Activated T-cell treated with anti-CD3 and anti-CD28 coated beads, Interleukin-2, amount 50 U/mL, for 72 hours (primary cell): ENCODE results near the gene AQP10. TPM values are rescaled to one million over a fixed set of nuclear protein-coding genes. Genes with fewer than 3 reads are reported as not detected.
"Not testable (repeated sequence)": the region's sequence is repeated elsewhere in the genome, so short reads cannot be mapped to it uniquely, and the experiment has no call there.

Experiments used
- ATAC-seq, 2 donors: fragments of 150-1000 bp; cut with Tn5 transposase; replicated peaks in 1 of 2; 2 replicates each; pipeline ENCODE4 v1.10.0; 2021; ENCODE audit warnings: moderate library complexity in 2 of 2, mild to moderate bottlenecking in 1 of 2
- DNase-seq, 2 donors: peaks; one replicate each; pipeline ENCODE4 v3.0.0; 2021 to 2022; ENCODE audit warnings: mixed read lengths in 1 of 2
- H3K27ac Mint-ChIP-seq: one replicate; pipeline ENCODE4 v1.8.0; 2022; ENCODE audit warnings: mild to moderate bottlenecking, moderate library complexity, mixed read lengths
- H3K27me3 Mint-ChIP-seq: one replicate; pipeline ENCODE4 v1.8.0; 2022; ENCODE audit warnings: low read depth, mixed read lengths
- H3K36me3 Mint-ChIP-seq, 2 donors: one replicate each; pipeline ENCODE4 v1.8.0; 2022; ENCODE audit warnings: mixed read lengths in 2 of 2, mild to moderate bottlenecking in 1 of 2; ENCODE audit not compliant: insufficient read depth in 2 of 2
- H3K4me1 Mint-ChIP-seq: one replicate; pipeline ENCODE4 v1.8.0; 2022; ENCODE audit warnings: low read depth, mixed read lengths
- H3K4me3 Mint-ChIP-seq, 2 donors: one replicate each; pipeline ENCODE4 v1.8.0; 2022; ENCODE audit warnings: mild to moderate bottlenecking in 2 of 2, mixed read lengths in 2 of 2, moderate library complexity in 2 of 2
- H3K9me3 Mint-ChIP-seq, 2 donors: one replicate each; pipeline ENCODE4 v1.8.0; 2022; ENCODE audit warnings: mixed read lengths in 2 of 2
- total RNA-seq, 2 donors: library from RNA; stranded (reverse); gene quantifications; one replicate each; pipeline ENCODE4 v1.2.3, GENCODE V29; 2022

Gene AQP10, protein sequence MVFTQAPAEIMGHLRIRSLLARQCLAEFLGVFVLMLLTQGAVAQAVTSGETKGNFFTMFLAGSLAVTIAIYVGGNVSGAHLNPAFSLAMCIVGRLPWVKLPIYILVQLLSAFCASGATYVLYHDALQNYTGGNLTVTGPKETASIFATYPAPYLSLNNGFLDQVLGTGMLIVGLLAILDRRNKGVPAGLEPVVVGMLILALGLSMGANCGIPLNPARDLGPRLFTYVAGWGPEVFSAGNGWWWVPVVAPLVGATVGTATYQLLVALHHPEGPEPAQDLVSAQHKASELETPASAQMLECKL
- total RNA-seq, result not detected

DNA sequence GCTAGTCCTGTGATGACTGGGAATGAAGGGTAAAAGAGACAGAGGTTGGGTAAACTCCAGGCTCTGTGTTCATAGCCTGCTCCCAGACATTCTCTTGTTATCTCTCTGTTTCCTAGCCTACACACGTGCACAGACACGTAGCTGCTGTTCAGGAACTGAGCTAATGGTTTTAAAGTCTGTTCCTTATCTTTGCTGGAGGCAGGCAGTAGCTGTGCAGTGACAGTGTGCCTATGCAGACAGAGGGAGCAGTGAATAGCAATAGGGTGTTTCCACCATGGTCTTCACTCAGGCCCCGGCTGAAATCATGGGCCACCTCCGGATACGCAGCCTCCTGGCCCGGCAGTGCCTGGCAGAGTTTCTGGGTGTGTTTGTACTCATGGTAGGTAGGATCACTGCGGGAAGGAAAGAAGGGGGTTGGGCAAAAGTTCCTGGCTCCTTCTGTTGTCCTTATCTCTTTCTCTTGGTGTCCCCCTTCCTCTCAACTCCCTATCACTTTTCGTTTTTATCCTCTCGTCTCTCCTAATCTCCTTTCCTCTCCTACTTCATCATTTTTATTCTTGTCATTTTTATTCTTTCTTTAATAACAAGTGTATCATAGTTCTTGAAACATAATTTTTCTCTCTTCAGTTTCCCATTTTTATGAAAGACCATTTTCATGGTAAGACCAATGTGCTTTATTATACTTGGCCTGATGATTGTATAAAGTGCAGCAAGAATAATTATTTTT lies at the start of gene AQP10:
TSS of gene AQP10 (plus strand) at position 212 of the 727 bp plus-strand sequence. CDS start at position 275, 63 bp downstream.
- no peak within 1 kb of the TSS for H3K4me3 Mint-ChIP-seq
- no peak for ATAC-seq

GRCh38 chr1:154272217-154272998 lies 48.5 kb upstream of the AQP10 start, which contains the start of gene HAX1:
Gene HAX1 (plus strand): TSS chr1:154272629. CDS start chr1:154272724, 95 bp downstream.
- Mint-ChIP-seq H3K4me3 (peak within 1 kb of the TSS; percentile 99 to 100), H3K27ac (peak within 1 kb of the TSS; percentile 99), H3K9me3 (no peaks in the 10 kb centered on the region), H3K4me1 (peaks cover 56% of the 10 kb centered on the region), H3K36me3 (peaks cover 24 to 41% of the 10 kb centered on the region in 2 donors), H3K27me3 (no peaks in the 10 kb centered on the region)
- DNase-seq, result peak; percentile 95 to 96
- ATAC-seq, result peak; percentile 93 to 95

More for the DNA sequence above, at the start of gene AQP10:
- DNase-seq, result no peak
- no peak within 1 kb of the TSS for H3K27ac Mint-ChIP-seq
- no peaks in the 10 kb centered on the region for H3K27me3 Mint-ChIP-seq
- peaks cover 10% of the 10 kb centered on the region for H3K4me1 Mint-ChIP-seq
- H3K36me3 Mint-ChIP-seq, result peaks cover 4 to 8% of the 10 kb centered on the region in 2 donors
- peaks cover 4 to 10% of the 10 kb centered on the region in 2 donors for H3K9me3 Mint-ChIP-seq

- peak overlapping the region; percentile 99 to 100 for H3K4me3 Mint-ChIP-seq
Observed at GRCh38 chr1:154272999-154273563, 47.8 kb upstream of the AQP10 start.

DNA sequence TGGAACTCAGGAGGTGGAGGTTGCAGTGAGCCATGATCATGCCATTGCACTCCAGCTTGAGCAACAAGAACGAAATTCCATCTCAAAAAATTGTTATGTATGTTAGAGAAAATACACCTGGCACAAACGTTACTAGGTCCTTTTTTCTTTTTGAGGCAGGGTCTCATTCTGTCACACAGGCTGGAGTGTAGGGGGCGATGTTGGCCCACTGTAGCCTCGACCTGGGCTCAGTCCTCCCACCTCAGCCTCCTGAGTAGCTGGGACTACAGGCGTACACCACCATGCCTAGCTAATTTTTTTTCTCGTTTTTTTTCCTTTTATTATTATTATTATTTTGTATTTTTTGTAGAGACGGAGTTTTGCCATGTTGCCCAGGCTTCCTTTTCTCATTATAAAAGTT lies 44.1 kb upstream of the AQP10 start:
- no peaks in the 10 kb centered on the region for H3K9me3 Mint-ChIP-seq
- DNase-seq, result peak; percentile 31 to 39
- H3K27ac Mint-ChIP-seq, result no peak overlapping the region

More at GRCh38 chr1:154272999-154273563, 47.8 kb upstream of the AQP10 start:
- no peaks in the 10 kb centered on the region for H3K9me3 Mint-ChIP-seq
- ATAC-seq (no peak), DNase-seq (no peak)
- H3K4me1 Mint-ChIP-seq, result peaks cover 56% of the 10 kb centered on the region
- no peaks in the 10 kb centered on the region for H3K27me3 Mint-ChIP-seq
- H3K36me3 Mint-ChIP-seq, result peaks cover 24 to 41% of the 10 kb centered on the region in 2 donors
- H3K27ac Mint-ChIP-seq, result peak overlapping the region; percentile 99

GRCh38 chr1:154287591-154287990 lies 33.3 kb upstream of the AQP10 start:
- not testable (repeated sequence) for H3K36me3 Mint-ChIP-seq, H3K4me3 Mint-ChIP-seq, H3K9me3 Mint-ChIP-seq, ATAC-seq, H3K27ac Mint-ChIP-seq, H3K4me1 Mint-ChIP-seq, H3K27me3 Mint-ChIP-seq, DNase-seq

More for the DNA sequence above, 44.1 kb upstream of the AQP10 start:
- Mint-ChIP-seq H3K4me1 (peaks cover 30% of the 10 kb centered on the region), H3K27me3 (no peaks in the 10 kb centered on the region), H3K4me3 (no peak overlapping the region), H3K36me3 (peaks cover 24 to 28% of the 10 kb centered on the region in 2 donors)
- ATAC-seq, result no peak

- peaks cover 0 to 4% of the 10 kb centered on the region in 2 donors for H3K9me3 Mint-ChIP-seq
- H3K4me3 Mint-ChIP-seq, result no peak overlapping the region
- peak in 1 of 2 donors; percentile 35 for ATAC-seq
- H3K4me1 Mint-ChIP-seq, result no peaks in the 10 kb centered on the region
- no peaks in the 10 kb centered on the region for H3K27me3 Mint-ChIP-seq
- peak overlapping the region; percentile 1 for H3K27ac Mint-ChIP-seq
- H3K36me3 Mint-ChIP-seq, result peaks cover 0 to 3% of the 10 kb centered on the region in 2 donors
- DNase-seq, result no peak
Observed at GRCh38 chr1:154288661-154289060, 32.2 kb upstream of the AQP10 start.

DNA sequence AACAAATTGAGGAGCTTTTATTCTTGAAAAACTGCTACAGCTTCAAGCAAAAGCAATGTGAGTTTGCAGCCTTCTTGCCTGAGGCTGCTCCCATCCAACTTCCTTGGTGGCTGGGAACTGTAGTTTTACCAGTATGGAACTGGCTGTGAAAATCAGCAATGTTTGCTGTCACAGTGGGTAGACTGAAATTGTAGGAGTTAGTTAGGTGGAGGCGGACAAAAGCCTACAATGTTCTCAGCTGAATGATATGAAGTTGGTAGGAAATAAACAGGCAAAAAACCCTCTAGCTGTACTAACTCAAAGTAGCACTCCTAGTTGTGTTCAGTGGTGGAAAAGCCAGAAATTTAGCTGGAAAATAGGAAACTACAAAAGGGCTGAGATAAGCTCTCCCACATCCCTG lies 30.0 kb upstream of the AQP10 start:
- H3K27me3 Mint-ChIP-seq, result no peaks in the 10 kb centered on the region
- H3K36me3 Mint-ChIP-seq, result peaks cover 8 to 10% of the 10 kb centered on the region in 2 donors
- no peak overlapping the region for H3K27ac Mint-ChIP-seq
- DNase-seq, result no peak
- H3K4me1 Mint-ChIP-seq, result no peaks in the 10 kb centered on the region
- ATAC-seq, result no peak
- H3K9me3 Mint-ChIP-seq, result peaks cover 2 to 7% of the 10 kb centered on the region in 2 donors
- no peak overlapping the region for H3K4me3 Mint-ChIP-seq

DNA sequence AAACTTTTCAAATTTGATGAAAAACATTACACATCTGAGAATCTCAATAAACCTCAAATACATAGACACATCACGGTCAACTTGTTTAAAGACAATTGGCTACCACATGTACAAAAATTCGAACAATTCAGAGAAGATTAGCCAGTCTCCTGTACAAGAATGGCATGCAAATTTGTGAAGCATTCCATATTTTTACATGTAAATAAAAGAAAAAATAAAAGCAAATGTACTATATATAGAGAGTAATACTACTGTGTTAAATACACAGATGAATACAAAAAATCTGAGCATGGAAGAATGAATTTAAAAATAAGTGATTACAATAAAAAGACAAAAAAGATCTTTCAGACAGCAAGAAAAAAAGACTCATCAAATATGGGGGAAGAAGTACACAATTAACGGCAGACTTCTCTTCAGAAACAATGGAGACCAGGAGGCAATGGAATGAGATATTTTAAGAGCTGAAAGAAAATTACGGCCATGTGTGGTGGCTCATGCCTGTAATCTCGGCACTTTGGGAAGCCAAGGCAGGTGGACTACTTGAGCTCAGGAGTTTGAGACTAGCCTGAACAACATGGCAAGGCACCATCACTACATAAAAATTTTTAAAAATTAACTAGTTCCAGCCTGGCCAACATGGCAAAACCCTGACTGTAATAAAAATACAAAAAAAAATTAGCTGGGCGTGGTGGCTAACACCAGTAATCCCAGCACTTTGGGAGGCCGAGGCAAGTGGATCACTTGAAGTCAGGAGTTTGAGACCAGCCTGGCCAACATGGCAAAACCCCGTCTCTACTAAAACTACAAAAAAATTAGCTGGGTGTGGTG lies 25.3 kb upstream of the AQP10 start:
- Mint-ChIP-seq H3K27ac (no peak overlapping the region), H3K36me3 (peaks cover 8 to 10% of the 10 kb centered on the region in 2 donors), H3K4me1 (no peaks in the 10 kb centered on the region), H3K9me3 (peaks cover 4 to 7% of the 10 kb centered on the region in 2 donors), H3K4me3 (no peak overlapping the region), H3K27me3 (no peaks in the 10 kb centered on the region)
- DNase-seq (no peak), ATAC-seq (no peak)

DNA sequence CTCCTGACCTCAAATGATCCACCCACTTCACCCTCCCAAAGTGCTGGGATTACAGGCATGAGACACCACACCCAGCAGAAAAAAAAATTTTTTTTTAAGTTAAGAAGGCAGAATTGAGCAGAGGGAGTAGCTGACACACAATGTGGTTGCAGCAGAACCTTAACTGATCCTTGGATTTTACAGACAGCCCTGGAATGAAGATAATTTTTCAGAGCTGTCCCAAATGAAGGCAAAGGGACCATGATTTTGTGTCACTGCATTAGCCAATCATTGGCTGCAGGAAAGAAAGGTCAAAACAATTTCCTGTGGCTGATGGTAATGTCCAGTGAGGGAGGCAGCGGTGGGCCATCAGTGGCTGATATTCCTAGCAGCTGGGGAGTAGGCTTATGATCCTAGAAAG lies 19.3 kb upstream of the AQP10 start:
- peaks cover 0 to 2% of the 10 kb centered on the region in 2 donors for H3K9me3 Mint-ChIP-seq
- ATAC-seq (no peak), DNase-seq (no peak)
- H3K27me3 Mint-ChIP-seq, result no peaks in the 10 kb centered on the region
- H3K4me1 Mint-ChIP-seq, result peaks cover 15% of the 10 kb centered on the region
- no peaks in the 10 kb centered on the region for H3K36me3 Mint-ChIP-seq
- no peak overlapping the region for H3K27ac Mint-ChIP-seq
- no peak overlapping the region for H3K4me3 Mint-ChIP-seq

DNA sequence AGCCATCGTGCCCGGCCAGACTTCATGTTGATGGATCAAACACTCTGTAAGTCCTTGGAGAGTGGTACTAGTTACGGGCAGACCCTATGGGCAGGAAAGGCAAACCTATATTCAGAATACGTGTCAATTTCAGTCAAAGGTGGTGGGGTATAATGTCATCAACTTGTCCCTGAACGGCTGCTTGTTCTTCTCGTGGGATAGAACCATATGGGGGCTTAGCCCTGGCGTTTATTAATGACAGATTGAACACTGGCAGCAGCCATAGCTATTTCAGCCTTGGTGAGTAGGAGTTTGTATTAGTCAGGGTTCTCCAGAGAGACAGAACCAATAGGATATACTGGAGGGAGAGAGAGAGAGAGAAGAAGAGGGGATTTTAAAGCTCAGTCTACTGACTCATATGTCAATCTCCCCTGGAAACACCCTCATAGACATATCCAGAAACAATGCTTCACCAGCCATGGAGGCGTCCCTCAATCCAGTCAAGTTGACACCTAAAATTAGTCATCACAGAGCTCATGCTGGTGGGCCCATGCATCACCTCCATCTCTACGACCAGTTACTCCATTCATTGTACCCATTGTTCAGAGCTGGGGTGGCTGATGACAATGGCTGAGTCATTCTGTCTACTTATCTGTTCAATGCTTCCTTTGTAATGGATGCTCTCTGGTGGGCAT lies 16.1 kb upstream of the AQP10 start:
- no peaks in the 10 kb centered on the region for H3K27me3 Mint-ChIP-seq
- H3K4me1 Mint-ChIP-seq, result peaks cover 30% of the 10 kb centered on the region
- peak overlapping the region; percentile 26 for H3K27ac Mint-ChIP-seq
- ATAC-seq (peak; percentile 95 to 96), DNase-seq (peak; percentile 75 to 78)
- H3K36me3 Mint-ChIP-seq, result no peaks in the 10 kb centered on the region
- peak overlapping the region in 1 of 2 donors; percentile 9 for H3K4me3 Mint-ChIP-seq
- H3K9me3 Mint-ChIP-seq, result no peaks in the 10 kb centered on the region

DNA sequence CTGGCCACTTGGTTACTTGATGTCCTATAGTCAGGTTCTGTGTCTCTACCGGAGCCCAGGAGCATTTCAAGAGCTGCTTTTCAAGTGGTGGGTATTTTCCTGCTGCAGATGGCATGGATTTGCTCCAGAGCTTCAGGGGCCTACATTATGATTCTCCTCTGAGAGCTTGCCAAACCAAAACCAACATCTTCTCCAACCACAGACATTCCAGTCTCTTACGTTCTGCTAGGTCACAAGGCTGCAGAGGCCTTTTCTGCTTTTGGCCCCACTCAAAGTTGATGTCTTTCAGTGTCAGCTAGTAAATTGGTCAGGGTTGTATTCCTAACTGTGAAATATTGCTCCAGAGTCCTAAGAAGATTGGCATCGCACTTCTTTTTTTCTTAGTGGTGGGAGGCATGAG lies 14.7 kb upstream of the AQP10 start:
- Mint-ChIP-seq H3K27me3 (no peaks in the 10 kb centered on the region), H3K36me3 (no peaks in the 10 kb centered on the region), H3K9me3 (no peaks in the 10 kb centered on the region), H3K4me3 (no peak overlapping the region), H3K4me1 (peaks cover 30% of the 10 kb centered on the region), H3K27ac (no peak overlapping the region)
- ATAC-seq (no peak), DNase-seq (no peak)
